Vagina (tissue), 2 donors: ENCODE measurements around the gene SLC9A7.

Source experiments
- CTCF ChIP-seq, 3 experiments: fragments of 450-650 bp in 2 of 3; fragments of 200-600 bp in 1 of 3; sonication (generic) in 1 of 3; IDR thresholded peaks; one replicate each; pipeline ENCODE4 v1.5.1; 2017 to 2019; ENCODE audit warnings: antibody characterized with exemption in 3 of 3, mild to moderate bottlenecking in 2 of 3, moderate library complexity in 2 of 3
- POLR2A ChIP-seq, 2 donors: fragments of 450-650 bp; IDR thresholded peaks; one replicate each; pipeline ENCODE4 v1.6.1; 2017; ENCODE audit warnings: antibody characterized with exemption in 2 of 2, mild to moderate bottlenecking in 2 of 2, moderate library complexity in 2 of 2
- POLR2AphosphoS5 ChIP-seq, 2 donors: sonication (generic); formaldehyde crosslinking; IDR thresholded peaks; one replicate each; pipeline ENCODE4 v1.9.0; 2017; ENCODE audit warnings: antibody characterized with exemption in 2 of 2, mild to moderate bottlenecking in 2 of 2, low read depth in 1 of 2; ENCODE audit not compliant: insufficient read depth in 1 of 2

- TF ChIP-seq CTCF (IDR thresholded peaks at IDR 0.05) (no peak), POLR2A (IDR thresholded peaks at IDR 0.05) (no peak), POLR2AphosphoS5 (IDR thresholded peaks at IDR 0.05; ENCODE audit: insufficient read depth in 1 of 2, low read depth in 1 of 2) (no peak)
Measured at GRCh38 chrX:46683048-46683447, 75.9 kb downstream of the SLC9A7 start.
